SU-DHL-6 (cell line): ENCODE measurements around the gene RPL41.

ENCODE experiments used
- H2AFZ ChIP-seq: fragments of 200-600 bp; sonication (generic); 2 replicates; pipeline ENCODE4 v1.6.1; 2014; ENCODE audit warnings: low read depth, mild to moderate bottlenecking, moderate library complexity, mixed read lengths, antibody characterized with exemption, low read length; ENCODE audit not compliant: severe bottlenecking
- H3F3A ChIP-seq: fragments of 200-600 bp; shearing (Covaris generic); 2 replicates; pipeline ENCODE4 v1.6.0; 2016; ENCODE audit warnings: antibody characterized with exemption, mild to moderate bottlenecking; ENCODE audit not compliant: insufficient read depth
- H3K27ac ChIP-seq: fragments of 200-600 bp; sonication (generic); 2 replicates; pipeline ENCODE4 v1.5.1; 2016; ENCODE audit warnings: low read depth, mild to moderate bottlenecking, low read length, moderate library complexity, mixed read lengths
- H3K27me3 ChIP-seq: fragments of 200-600 bp; sonication (generic), shearing (Covaris generic); 2 replicates; pipeline ENCODE4 v1.6.0; 2014; ENCODE audit warnings: mild to moderate bottlenecking, low read length
- H3K36me3 ChIP-seq: fragments of 200-600 bp; sonication (generic); 2 replicates; pipeline ENCODE4 v1.6.1; 2014; ENCODE audit warnings: mild to moderate bottlenecking, low read length, mixed read lengths
- H3K4me2 ChIP-seq: fragments of 300-600, 200-600 bp; shearing (Covaris generic), sonication (generic); 2 replicates; pipeline ENCODE4 v1.6.0; 2014; ENCODE audit warnings: low read length, low read depth, mild to moderate bottlenecking; ENCODE audit not compliant: poor library complexity, severe bottlenecking
- H3K4me3 ChIP-seq: fragments of 200-600 bp; sonication (generic); 2 replicates; pipeline ENCODE4 v1.5.1; 2014; ENCODE audit warnings: antibody characterized with exemption, low read length, mild to moderate bottlenecking, mixed read lengths; ENCODE audit not compliant: insufficient read depth, poor library complexity, severe bottlenecking
- H3K79me2 ChIP-seq: fragments of 200-600 bp; sonication (generic); 2 replicates; pipeline ENCODE4 v1.6.1; 2014; ENCODE audit warnings: mild to moderate bottlenecking, low read length, moderate library complexity; ENCODE audit not compliant: insufficient read depth
- H3K9ac ChIP-seq: fragments of 200-600 bp; sonication (generic); 2 replicates; pipeline ENCODE4 v1.7.0; 2014; ENCODE audit warnings: mild to moderate bottlenecking, low read length
- H3K9me2 ChIP-seq: fragments of 200-600 bp; sonication (generic); replicated peaks from 2 replicates; pipeline ENCODE4 v1.6.1; 2014; ENCODE audit warnings: low read length; ENCODE audit not compliant: insufficient read depth
- H3K9me3 ChIP-seq: fragments of 200-600 bp; sonication (generic); 2 replicates; pipeline ENCODE4 v1.6.1; 2014; ENCODE audit warnings: low read length, mixed read lengths; ENCODE audit not compliant: insufficient read depth
- H4K20me1 ChIP-seq: fragments of 200-600 bp; sonication (generic); 2 replicates; pipeline ENCODE4 v1.6.1; 2014; ENCODE audit warnings: low read depth, mild to moderate bottlenecking, antibody characterized with exemption, low read length, moderate library complexity, mixed read lengths
- CTCF ChIP-seq: fragments of 200-600 bp; sonication (generic); IDR thresholded peaks from one replicate; pipeline ENCODE4 v1.5.1; 2017; ENCODE audit warnings: antibody characterized with exemption, mild to moderate bottlenecking, low read length, moderate library complexity; ENCODE audit not compliant: insufficient read depth, poor library complexity, severe bottlenecking
- EZH2phosphoT487 ChIP-seq: fragments of 200-600 bp; sonication (generic), shearing (Covaris generic); conservative IDR thresholded peaks from 2 replicates; pipeline ENCODE4 v1.6.1; 2018; ENCODE audit warnings: mild to moderate bottlenecking, antibody characterized with exemption, low read length, moderate library complexity, mixed read lengths

RPL41 gene

GRCh38 chr12:56082967-56083366, 33.5 kb upstream of the RPL41 start:
- no peaks in the 10 kb centered on the region for H3F3A ChIP-seq
- no peak overlapping the region for H3K4me2 ChIP-seq
- no peaks in the 10 kb centered on the region for H3K9me2 ChIP-seq
- H3K79me2 ChIP-seq = no peaks in the 10 kb centered on the region
- H3K9me3 ChIP-seq = no peaks in the 10 kb centered on the region
- TF ChIP-seq EZH2phosphoT487 = no peak
- TF ChIP-seq CTCF = no peak
- no peak overlapping the region for H2AFZ ChIP-seq
- no peak overlapping the region for H3K4me3 ChIP-seq
- H3K36me3 ChIP-seq = no peaks in the 10 kb centered on the region
- H3K9ac ChIP-seq = no peak overlapping the region
- no peak overlapping the region for H3K27ac ChIP-seq
- no peaks in the 10 kb centered on the region for H3K27me3 ChIP-seq
- H4K20me1 ChIP-seq = no peaks in the 10 kb centered on the region

- no peaks in the 10 kb centered on the region for H3K9me2 ChIP-seq
- H3F3A ChIP-seq = no peaks in the 10 kb centered on the region
- H3K79me2 ChIP-seq = no peaks in the 10 kb centered on the region
- no peaks in the 10 kb centered on the region for H3K27me3 ChIP-seq
- H3K4me3 ChIP-seq = no peak overlapping the region
- H3K9me3 ChIP-seq = no peaks in the 10 kb centered on the region
- H3K36me3 ChIP-seq = no peaks in the 10 kb centered on the region
- H3K4me2 ChIP-seq = no peak overlapping the region
- no peak overlapping the region for H2AFZ ChIP-seq
- H4K20me1 ChIP-seq = no peaks in the 10 kb centered on the region
- TF ChIP-seq CTCF (peak; percentile 47), EZH2phosphoT487 (no peak)
- H3K27ac ChIP-seq = no peak overlapping the region
- no peak overlapping the region for H3K9ac ChIP-seq
These were observed 31.4 kb upstream of the RPL41 start for GRCh38 chr12:56084958-56085543.

DNA sequence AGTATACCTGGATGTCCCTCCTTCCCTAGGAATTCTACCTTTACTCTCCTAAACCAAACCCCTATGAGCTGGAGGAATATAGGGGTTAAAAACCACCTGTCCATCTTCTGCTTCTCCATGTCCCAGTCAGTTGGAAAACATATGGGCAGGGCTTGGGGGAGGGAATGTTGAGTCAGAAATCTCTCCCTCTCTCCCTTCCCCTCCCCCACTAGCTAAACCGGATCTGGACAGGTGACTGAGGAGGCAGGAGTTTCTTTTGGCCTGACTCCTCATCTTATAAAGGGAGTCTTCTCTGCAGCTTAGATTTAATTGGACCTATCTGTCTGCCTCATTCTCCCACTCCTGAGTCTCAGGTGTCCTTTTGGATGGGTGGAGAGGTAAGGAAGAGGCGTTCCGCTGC, 30.3 kb upstream of the RPL41 start:
- no peak overlapping the region for H3K4me2 ChIP-seq
- no peak overlapping the region for H2AFZ ChIP-seq
- TF ChIP-seq EZH2phosphoT487 = no peak
- TF ChIP-seq CTCF = no peak
- no peak overlapping the region for H3K9ac ChIP-seq
- no peaks in the 10 kb centered on the region for H3K9me3 ChIP-seq
- H3K36me3 ChIP-seq = no peaks in the 10 kb centered on the region
- no peaks in the 10 kb centered on the region for H3K9me2 ChIP-seq
- 0 out of 2 replicates have a peak, but pooled peaks cover 2% of the 10 kb centered on the region for H3F3A ChIP-seq
- no peak overlapping the region for H3K27ac ChIP-seq
- H4K20me1 ChIP-seq = no peaks in the 10 kb centered on the region
- no peaks in the 10 kb centered on the region for H3K27me3 ChIP-seq
- no peak overlapping the region for H3K4me3 ChIP-seq
- no peaks in the 10 kb centered on the region for H3K79me2 ChIP-seq
